OCI-LY7 (cell line): ENCODE data around the gene MPRIP. TPM values are rescaled to one million over a fixed set of nuclear protein-coding genes. Genes with fewer than 3 reads are reported as not detected.

Source experiments
- BruUV-seq: library from RNA; stranded (reverse); fragments of 400-500 nt; replicated peaks from 2 replicates; lab custom pipeline; 2021; lab: Mats Ljungman, UMichigan
- CTCF ChIA-PET: fragments of 300-600 bp; sonication (Branson Sonifier 250); formaldehyde crosslinking; loops from one replicate; lab custom pipeline; 2022; ENCODE audit warnings: antibody characterized with exemption; ENCODE audit not compliant: unreplicated experiment; lab: Charles Lee
- POLR2A ChIA-PET: fragments of 300-600 bp; sonication (Branson Sonifier 250); formaldehyde crosslinking; loops from one replicate; lab custom pipeline; 2022; ENCODE audit warnings: antibody characterized with exemption; lab: Charles Lee
- DNase-seq: peaks from one replicate; pipeline ENCODE4 v3.0.0-alpha.2; 2015; ENCODE audit warnings: low spot score
- H2AFZ ChIP-seq: fragments of 200-600 bp; sonication (generic), shearing (Covaris generic); 2 replicates; pipeline ENCODE4 v1.6.1; 2014; ENCODE audit warnings: mild to moderate bottlenecking, antibody characterized with exemption, low read length, moderate library complexity
- H3K27ac ChIP-seq: fragments of 200-600 bp; sonication (generic); 2 replicates; pipeline ENCODE4 v1.5.1; 2014; ENCODE audit warnings: mixed run types, low read depth, mild to moderate bottlenecking, moderate library complexity, low read length, inconsistent platforms; ENCODE audit not compliant: poor library complexity, severe bottlenecking
- H3K36me3 ChIP-seq: fragments of 200-600 bp; sonication (generic); 2 replicates; pipeline ENCODE4 v1.6.1; 2014; ENCODE audit warnings: mild to moderate bottlenecking, antibody characterized with exemption, low read length, moderate library complexity, mixed read lengths; ENCODE audit not compliant: insufficient read depth
- H3K4me1 ChIP-seq: fragments of 200-600 bp; sonication (generic); 2 replicates; pipeline ENCODE4 v1.5.1; 2014; ENCODE audit warnings: mild to moderate bottlenecking, low read length; ENCODE audit not compliant: insufficient read depth, poor library complexity, severe bottlenecking
- H3K4me2 ChIP-seq: fragments of 200-600 bp; sonication (generic); 2 replicates; pipeline ENCODE4 v1.6.1; 2014; ENCODE audit warnings: mild to moderate bottlenecking, low read length
- H3K4me3 ChIP-seq: fragments of 200-600 bp; sonication (generic); 2 replicates; pipeline ENCODE4 v1.5.1; 2014; ENCODE audit warnings: mild to moderate bottlenecking, low read depth, low read length; ENCODE audit not compliant: poor library complexity, severe bottlenecking
- H3K79me2 ChIP-seq: fragments of 200-600 bp; sonication (generic); 2 replicates; pipeline ENCODE4 v1.6.1; 2016; ENCODE audit warnings: low read depth, mild to moderate bottlenecking, low read length, moderate library complexity, mixed read lengths; ENCODE audit not compliant: insufficient read depth
- H3K9me2 ChIP-seq: fragments of 200-600 bp; sonication (generic); 2 replicates; pipeline ENCODE4 v1.6.1; 2016; ENCODE audit warnings: mild to moderate bottlenecking, low read length, mixed read lengths; ENCODE audit not compliant: insufficient read depth
- H3K9me3 ChIP-seq: fragments of 200-600 bp; sonication (generic); 2 replicates; pipeline ENCODE4 v1.6.1; 2014; ENCODE audit warnings: mild to moderate bottlenecking, mixed run types, low read length, mixed read lengths
- H4K20me1 ChIP-seq: fragments of 200-600 bp; sonication (generic); 2 replicates; pipeline ENCODE4 v1.6.1; 2014; ENCODE audit warnings: mild to moderate bottlenecking, antibody characterized with exemption, low read length, moderate library complexity, mixed read lengths; ENCODE audit not compliant: insufficient read depth
- CTCF ChIP-seq: fragments of 200-600 bp; sonication (generic); conservative IDR thresholded peaks from 2 replicates; pipeline ENCODE4 v1.5.1; 2014; ENCODE audit warnings: mild to moderate bottlenecking, antibody characterized with exemption, low read length, moderate library complexity, mixed read lengths
- EZH2phosphoT487 ChIP-seq: fragments of 200-600 bp; sonication (generic); IDR thresholded peaks from 2 replicates; pipeline ENCODE4 v1.6.1; 2018; ENCODE audit warnings: low read depth, borderline replicate concordance, mild to moderate bottlenecking, mixed run types, antibody characterized with exemption, low read length, moderate library complexity, mixed read lengths
- intact Hi-C: fragments of 100-400 bp; cut with micrococcal nuclease; formaldehyde crosslinking; loops from one replicate; pipeline ENCODE4 v1.10.0; 2022; ENCODE audit not compliant: unreplicated experiment
- total RNA-seq, 2 experiments: library from RNA; depleted of rRNA in 1 of 2; stranded (reverse); fragments of >200 nt in 1 of 2; shearing (Covaris generic) in 1 of 2; gene quantifications; 2 replicates each; pipeline ENCODE4 v1.2.3, GENCODE V29; 2014 to 2022

Gene MPRIP
- total RNA-seq, 2 experiments from 2014 or later, result 73.3 to 109 TPM

GRCh38 chr17:17147821-17148220 is 105.6 kb downstream of the MPRIP start:
- no peaks in the 10 kb centered on the region for H3K9me3 ChIP-seq
- H2AFZ ChIP-seq, result no peak overlapping the region
- DNase-seq, result no peak
- BruUV-seq, result no TSS peak
- CTCF ChIA-PET, result no interaction called here
- H3K4me1 ChIP-seq, result no peaks in the 10 kb centered on the region
- no peaks in the 10 kb centered on the region for H3K79me2 ChIP-seq
- H3K4me2 ChIP-seq, result no peak overlapping the region
- no peaks in the 10 kb centered on the region for H3K9me2 ChIP-seq
- no peak overlapping the region for H3K27ac ChIP-seq
- TF ChIP-seq EZH2phosphoT487 (no peak), CTCF (no peak)
- no peaks in the 10 kb centered on the region for H4K20me1 ChIP-seq
- H3K4me3 ChIP-seq, result no peak overlapping the region
- POLR2A ChIA-PET, result no interaction called here
- H3K36me3 ChIP-seq, result no peaks in the 10 kb centered on the region; the same call in 1 of the 2 replicates
- intact Hi-C loops, result loop anchor here (2.0 kb wide), 1 partner anchor 147 kb away; no protein-coding TSS in a partner anchor

- intact Hi-C loops, result no loop called here
- DNase-seq, result no peak
- H3K9me2 ChIP-seq, result no peaks in the 10 kb centered on the region
- H3K27ac ChIP-seq, result no peak overlapping the region
- H3K36me3 ChIP-seq, result peaks cover 4% of the 10 kb centered on the region; the same call in 1 of the 2 replicates
- ChIA-PET CTCF (no interaction called here), POLR2A (interaction anchor here (1.1 kb wide), 1 partner anchor 42 kb away, joined by 3 read pairs; no protein-coding TSS in a partner anchor)
- no TSS peak for BruUV-seq
- no peak overlapping the region for H3K4me3 ChIP-seq
- H3K79me2 ChIP-seq, result no peaks in the 10 kb centered on the region
- H3K9me3 ChIP-seq, result no peaks in the 10 kb centered on the region
- TF ChIP-seq EZH2phosphoT487 (no peak), CTCF (no peak)
- no peaks in the 10 kb centered on the region for H4K20me1 ChIP-seq
- H2AFZ ChIP-seq, result no peak overlapping the region
- H3K4me2 ChIP-seq, result no peak overlapping the region
- H3K4me1 ChIP-seq, result no peaks in the 10 kb centered on the region
These were observed 107.5 kb downstream of the MPRIP start for GRCh38 chr17:17149520-17150447.

DNA sequence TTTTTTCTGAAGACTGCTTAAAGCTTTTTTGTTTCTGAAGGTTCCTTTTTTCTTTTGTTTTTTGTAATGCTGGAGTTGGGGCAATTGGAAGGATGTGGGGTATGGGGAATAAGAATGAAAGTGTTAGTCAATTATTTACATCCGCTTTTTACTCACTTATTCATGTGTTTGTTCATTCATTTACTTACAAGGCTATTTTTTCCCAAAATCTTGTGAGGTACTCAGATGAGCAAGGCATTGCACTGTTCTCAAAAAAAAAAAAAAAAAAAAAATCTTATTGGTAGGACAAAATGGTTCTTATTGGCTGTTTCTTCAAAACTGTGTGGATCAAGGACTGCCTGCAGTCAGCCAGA is 108.2 kb downstream of the MPRIP start:
- no TSS peak for BruUV-seq
- DNase-seq, result no peak
- H3K4me3 ChIP-seq, result no peak overlapping the region
- H2AFZ ChIP-seq, result no peak overlapping the region
- H4K20me1 ChIP-seq, result no peaks in the 10 kb centered on the region
- H3K79me2 ChIP-seq, result no peaks in the 10 kb centered on the region
- H3K9me3 ChIP-seq, result no peaks in the 10 kb centered on the region
- POLR2A ChIA-PET, result no interaction called here
- peaks cover 6% of the 10 kb centered on the region; the same call in 1 of the 2 replicates for H3K36me3 ChIP-seq
- H3K4me1 ChIP-seq, result no peaks in the 10 kb centered on the region
- CTCF ChIA-PET, result no interaction called here
- H3K27ac ChIP-seq, result no peak overlapping the region
- TF ChIP-seq CTCF (no peak), EZH2phosphoT487 (no peak)
- H3K4me2 ChIP-seq, result no peak overlapping the region
- intact Hi-C loops, result no loop called here
- no peaks in the 10 kb centered on the region for H3K9me2 ChIP-seq
